ENCODE results near the gene RPL13.

RPL13 gene

DNA sequence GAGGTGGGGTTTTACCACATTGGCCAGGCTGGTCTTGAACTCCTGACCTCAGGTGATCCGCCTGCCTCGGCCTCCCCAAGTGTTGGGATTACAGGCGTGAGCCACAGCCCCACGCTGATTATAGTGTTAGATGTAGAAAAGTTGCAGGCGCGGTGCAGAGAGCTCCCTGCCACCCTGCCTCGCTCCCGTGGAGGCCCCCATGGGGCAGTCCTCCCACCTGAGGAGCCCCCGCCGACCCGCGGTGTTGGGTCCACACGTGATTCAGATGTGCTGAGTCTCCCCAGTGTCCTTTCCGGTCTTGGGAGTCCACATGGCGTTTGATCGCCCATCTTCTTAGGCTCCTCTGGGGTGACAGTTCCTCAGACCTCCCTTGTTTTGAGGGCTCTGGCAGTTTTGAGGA lies 5.2 kb upstream of the RPL13 start:
- POLR2A ChIA-PET, result no interaction called here
- Histone ChIP-seq H3K4me1 (ENCODE audit: control insufficient read depth, insufficient read depth, low read length) (no peaks in the 10 kb centered on the region), H3K4me3 (ENCODE audit: low read depth, low read length) (no peak overlapping the region), H3K27ac (ENCODE audit: extremely low read depth, low read depth, low read length) (no peak overlapping the region), H3K36me3 (ENCODE audit: control insufficient read depth in 2 of 2, insufficient read depth in 1 of 2, low read length in 2 of 2) (peaks cover 0 to 73% of the 10 kb centered on the region in 2 experiments; a peak in 2 of 3 replicates), H3K9me3 (ENCODE audit: control insufficient read depth, insufficient read depth, low read depth, low read length) (no peaks in the 10 kb centered on the region)
- TF ChIP-seq, protein P1, sequence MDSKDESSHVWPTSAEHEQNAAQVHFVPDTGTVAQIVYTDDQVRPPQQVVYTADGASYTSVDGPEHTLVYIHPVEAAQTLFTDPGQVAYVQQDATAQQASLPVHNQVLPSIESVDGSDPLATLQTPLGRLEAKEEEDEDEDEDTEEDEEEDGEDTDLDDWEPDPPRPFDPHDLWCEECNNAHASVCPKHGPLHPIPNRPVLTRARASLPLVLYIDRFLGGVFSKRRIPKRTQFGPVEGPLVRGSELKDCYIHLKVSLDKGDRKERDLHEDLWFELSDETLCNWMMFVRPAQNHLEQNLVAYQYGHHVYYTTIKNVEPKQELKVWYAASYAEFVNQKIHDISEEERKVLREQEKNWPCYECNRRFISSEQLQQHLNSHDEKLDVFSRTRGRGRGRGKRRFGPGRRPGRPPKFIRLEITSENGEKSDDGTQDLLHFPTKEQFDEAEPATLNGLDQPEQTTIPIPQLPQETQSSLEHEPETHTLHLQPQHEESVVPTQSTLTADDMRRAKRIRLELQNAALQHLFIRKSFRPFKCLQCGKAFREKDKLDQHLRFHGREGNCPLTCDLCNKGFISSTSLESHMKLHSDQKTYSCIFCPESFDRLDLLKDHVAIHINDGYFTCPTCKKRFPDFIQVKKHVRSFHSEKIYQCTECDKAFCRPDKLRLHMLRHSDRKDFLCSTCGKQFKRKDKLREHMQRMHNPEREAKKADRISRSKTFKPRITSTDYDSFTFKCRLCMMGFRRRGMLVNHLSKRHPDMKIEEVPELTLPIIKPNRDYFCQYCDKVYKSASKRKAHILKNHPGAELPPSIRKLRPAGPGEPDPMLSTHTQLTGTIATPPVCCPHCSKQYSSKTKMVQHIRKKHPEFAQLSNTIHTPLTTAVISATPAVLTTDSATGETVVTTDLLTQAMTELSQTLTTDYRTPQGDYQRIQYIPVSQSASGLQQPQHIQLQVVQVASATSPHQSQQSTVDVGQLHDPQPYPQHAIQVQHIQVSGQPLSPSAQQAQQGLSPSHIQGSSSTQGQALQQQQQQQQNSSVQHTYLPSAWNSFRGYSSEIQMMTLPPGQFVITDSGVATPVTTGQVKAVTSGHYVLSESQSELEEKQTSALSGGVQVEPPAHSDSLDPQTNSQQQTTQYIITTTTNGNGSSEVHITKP (tag by site-specific recombination; IDR thresholded peaks at IDR 0.05), result no peak
- TF ChIP-seq MZF1 (tag by site-specific recombination; IDR thresholded peaks at IDR 0.05; ENCODE audit: borderline replicate concordance) (no peak), ZNF610 (tag by site-specific recombination; IDR thresholded peaks at IDR 0.05; ENCODE audit: borderline replicate concordance) (no peak), ZNF571 (tag by site-specific recombination; IDR thresholded peaks at IDR 0.05) (no peak), ZNF768 (tag by site-specific recombination; IDR thresholded peaks at IDR 0.05) (no peak), ZNF324 (tag by site-specific recombination; IDR thresholded peaks at IDR 0.05) (no peak)
- TF ChIP-seq, protein P2, sequence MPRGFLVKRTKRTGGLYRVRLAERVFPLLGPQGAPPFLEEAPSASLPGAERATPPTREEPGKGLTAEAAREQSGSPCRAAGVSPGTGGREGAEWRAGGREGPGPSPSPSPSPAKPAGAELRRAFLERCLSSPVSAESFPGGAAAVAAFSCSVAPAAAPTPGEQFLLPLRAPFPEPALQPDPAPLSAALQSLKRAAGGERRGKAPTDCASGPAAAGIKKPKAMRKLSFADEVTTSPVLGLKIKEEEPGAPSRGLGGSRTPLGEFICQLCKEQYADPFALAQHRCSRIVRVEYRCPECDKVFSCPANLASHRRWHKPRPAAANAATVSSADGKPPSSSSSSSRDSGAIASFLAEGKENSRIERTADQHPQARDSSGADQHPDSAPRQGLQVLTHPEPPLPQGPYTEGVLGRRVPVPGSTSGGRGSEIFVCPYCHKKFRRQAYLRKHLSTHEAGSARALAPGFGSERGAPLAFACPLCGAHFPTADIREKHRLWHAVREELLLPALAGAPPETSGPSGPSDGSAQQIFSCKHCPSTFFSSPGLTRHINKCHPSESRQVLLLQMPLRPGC (tag by site-specific recombination; IDR thresholded peaks at IDR 0.05), result no peak
- CTCF ChIA-PET, result interaction anchor here (0.6 kb wide), 1 partner anchor 263 kb away, joined by 3 read pairs; no protein-coding TSS in a partner anchor

DNA sequence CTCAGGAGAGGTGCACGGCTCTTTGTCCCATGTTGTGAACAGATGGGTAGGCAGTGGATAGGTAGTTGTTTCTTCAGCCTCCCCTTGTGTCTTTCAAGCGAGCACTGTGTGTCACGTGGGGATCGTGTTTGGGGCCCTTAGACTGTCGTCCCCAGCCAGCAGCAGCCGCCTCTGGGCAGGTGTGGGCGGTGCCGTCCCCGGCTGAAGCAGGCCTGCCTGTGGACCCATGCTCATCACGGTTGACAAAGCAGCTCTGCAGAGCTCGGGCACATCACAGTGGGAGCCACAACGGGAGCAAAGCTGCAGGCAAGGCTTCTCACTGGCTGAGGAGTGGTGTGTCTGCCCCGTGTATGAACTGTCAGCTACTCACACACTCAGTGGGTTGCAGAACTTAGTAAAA lies 4.7 kb upstream of the RPL13 start:
- H3K27ac ChIP-seq (ENCODE audit: extremely low read depth, low read depth, low read length), result no peak overlapping the region
- POLR2A ChIA-PET, result interaction anchor here (0.5 kb wide), 1 partner anchor 54 kb away, joined by 5 read pairs; no protein-coding TSS in a partner anchor

More for the DNA sequence above, 4.7 kb upstream of the RPL13 start:
- no peaks in the 10 kb centered on the region for H3K4me1 ChIP-seq (ENCODE audit: control insufficient read depth, insufficient read depth, low read length)
- H3K36me3 ChIP-seq (ENCODE audit: control insufficient read depth in 2 of 2, insufficient read depth in 1 of 2, low read length in 2 of 2), result peaks cover 0 to 69% of the 10 kb centered on the region in 2 experiments; a peak in 2 of 3 replicates
- no peak overlapping the region for H3K4me3 ChIP-seq (ENCODE audit: low read depth, low read length)
- TF ChIP-seq ZNF391 (tag by site-specific recombination; IDR thresholded peaks at IDR 0.05; ENCODE audit: borderline replicate concordance, low read depth) (no peak), ZNF830 (tag by site-specific recombination; IDR thresholded peaks at IDR 0.05; ENCODE audit: low read depth) (no peak), ZNF600 (tag by site-specific recombination; IDR thresholded peaks at IDR 0.05) (0 out of 2 replicates have a peak, but pooled peaks have one; percentile 13)
- TF ChIP-seq, protein P1 (tag by site-specific recombination; IDR thresholded peaks at IDR 0.05), result no peak
- no peaks in the 10 kb centered on the region for H3K9me3 ChIP-seq (ENCODE audit: control insufficient read depth, insufficient read depth, low read depth, low read length)
- CTCF ChIA-PET, result interaction anchor here (1.9 kb wide), 1 partner anchor 23 kb away, joined by 6 read pairs; no protein-coding TSS in a partner anchor
